Kidney (tissue), 14 donors: Measurements from ENCODE around the gene USP5. TPM values are rescaled to one million over a fixed set of nuclear protein-coding genes. Genes with fewer than 3 reads are reported as not detected.
A peak's percentile ranks its signal among the peaks of the same experiment; 100 is the strongest.

Experiments used
- DNase-seq, 5 donors: peaks; one replicate each; pipeline ENCODE4 v3.0.0-alpha.2; 2013 to 2020
- FAIRE-seq: peaks from 2 replicates; lab custom pipeline; 2012; peaks lifted over from hg19 to GRCh38; lab: Jason Lieb, UNC
- H3K27ac ChIP-seq, 2 donors: one replicate each; pipeline ENCODE4 v1.7.0; 2013; ENCODE audit warnings: low read depth in 2 of 2, low read length in 2 of 2, inconsistent platforms in 1 of 2
- H3K27me3 ChIP-seq: one replicate; pipeline ENCODE4 v1.7.1; 2013; ENCODE audit warnings: low read length, inconsistent platforms; ENCODE audit not compliant: control insufficient read depth, insufficient read depth
- H3K36me3 ChIP-seq, 3 donors: one replicate each; pipeline versions ENCODE4 v1.7.0 to v1.7.1; 2013; ENCODE audit warnings: low read length in 3 of 3, control low read depth in 1 of 3, inconsistent platforms in 1 of 3; ENCODE audit not compliant: insufficient read depth in 3 of 3, control insufficient read depth in 2 of 3
- H3K4me1 ChIP-seq, 3 donors: one replicate each; pipeline versions ENCODE4 v1.7.0 to v1.7.1; 2013; ENCODE audit warnings: low read length in 3 of 3, inconsistent platforms in 1 of 3, low read depth in 1 of 3; ENCODE audit not compliant: control insufficient read depth in 2 of 3, insufficient read depth in 2 of 3
- H3K4me3 ChIP-seq, 3 donors: one replicate each; pipeline versions ENCODE4 v1.7.0 to v1.8.1; 2013; ENCODE audit warnings: low read length in 3 of 3, control low read depth in 1 of 3, inconsistent platforms in 1 of 3
- H3K9ac ChIP-seq, 3 donors: one replicate each; pipeline versions ENCODE4 v1.7.0 to v1.7.1; 2013; ENCODE audit warnings: low read length in 3 of 3, control low read depth in 1 of 3, inconsistent platforms in 1 of 3
- H3K9me3 ChIP-seq, 3 donors: one replicate each; pipeline versions ENCODE4 v1.7.0 to v1.7.1; 2013; ENCODE audit warnings: low read length in 3 of 3, control low read depth in 1 of 3, inconsistent platforms in 1 of 3; ENCODE audit not compliant: control insufficient read depth in 2 of 3, insufficient read depth in 1 of 3
- intact Hi-C: fragments of 100-400 bp; cut with DNase I; formaldehyde crosslinking; loops from one replicate; pipeline ENCODE4 v1.11.1; 2022
- polyA plus RNA-seq: library from polyadenylated mRNA; stranded (reverse); fragments of 350-450 nt; fragmentation: Illumina TruSeq; extraction: RNeasy Lipid Tissue Mini Kit (QIAGEN cat#74804); gene quantifications from one replicate; pipeline ENCODE4 v1.2.3, GENCODE V29; 2014; ENCODE audit warnings: low read depth, low replicate concordance; ENCODE audit not compliant: insufficient read depth
- total RNA-seq: library from RNA; stranded (reverse); fragmentation: NEBNext Ultra II Directional; extraction: Animal tissue kit (Norgen Biotek cat#: 25700); gene quantifications from one replicate; pipeline ENCODE4 v1.2.1, GENCODE V29; 2021
- TF ChIP-seq, protein P1 (sequence below): IDR thresholded peaks from 3 replicates; pipeline ENCODE4 v1.5.1; 2012; ENCODE audit warnings: mild to moderate bottlenecking, moderate library complexity, borderline replicate concordance; ENCODE audit not compliant: insufficient read depth; ENCODE audit errors: extremely low read depth
- donor health status: control.
- donor health status: control.
- donor health status: control.
- donor health status: control.
- donor health status: control.
- donor health status: DM: yes; HTN: yes; CAD: no.
- donor health status: Normal renal cell carcinoma (clear cell type).

Gene USP5
- total and polyA plus RNA-seq, 2 donors from 2014 or later: 52.3 to 75.5 TPM

GRCh38 chr12:6817662-6818157 lies 34.2 kb upstream of the USP5 start:
- Histone ChIP-seq H3K36me3 (peaks cover 0 to 3% (median 0%) of the 10 kb centered on the region in 3 donors), H3K9me3 (peaks cover 0 to 2% (median 0%) of the 10 kb centered on the region in 3 donors), H3K4me1 (peaks cover 0 to 12% (median 8%) of the 10 kb centered on the region in 3 donors), H3K27ac (no peak overlapping the region), H3K27me3 (no peaks in the 10 kb centered on the region), H3K4me3 (peak overlapping the region in 1 of 3 donors; percentile 13), H3K9ac (peak overlapping the region in 1 of 3 donors; percentile 4)
- DNase-seq: no peak
- no peak for FAIRE-seq
- TF ChIP-seq, protein P1, sequence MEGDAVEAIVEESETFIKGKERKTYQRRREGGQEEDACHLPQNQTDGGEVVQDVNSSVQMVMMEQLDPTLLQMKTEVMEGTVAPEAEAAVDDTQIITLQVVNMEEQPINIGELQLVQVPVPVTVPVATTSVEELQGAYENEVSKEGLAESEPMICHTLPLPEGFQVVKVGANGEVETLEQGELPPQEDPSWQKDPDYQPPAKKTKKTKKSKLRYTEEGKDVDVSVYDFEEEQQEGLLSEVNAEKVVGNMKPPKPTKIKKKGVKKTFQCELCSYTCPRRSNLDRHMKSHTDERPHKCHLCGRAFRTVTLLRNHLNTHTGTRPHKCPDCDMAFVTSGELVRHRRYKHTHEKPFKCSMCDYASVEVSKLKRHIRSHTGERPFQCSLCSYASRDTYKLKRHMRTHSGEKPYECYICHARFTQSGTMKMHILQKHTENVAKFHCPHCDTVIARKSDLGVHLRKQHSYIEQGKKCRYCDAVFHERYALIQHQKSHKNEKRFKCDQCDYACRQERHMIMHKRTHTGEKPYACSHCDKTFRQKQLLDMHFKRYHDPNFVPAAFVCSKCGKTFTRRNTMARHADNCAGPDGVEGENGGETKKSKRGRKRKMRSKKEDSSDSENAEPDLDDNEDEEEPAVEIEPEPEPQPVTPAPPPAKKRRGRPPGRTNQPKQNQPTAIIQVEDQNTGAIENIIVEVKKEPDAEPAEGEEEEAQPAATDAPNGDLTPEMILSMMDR: no peak
- intact Hi-C loops: no loop called here

- no peaks in the 10 kb centered on the region for H3K27me3 ChIP-seq
- FAIRE-seq (no peak), DNase-seq (peak in 4 of 5 donors; percentile 71 to 83 (median 75))
- H3K9ac ChIP-seq: no peak overlapping the region
- peaks cover 0 to 2% (median 0%) of the 10 kb centered on the region in 3 donors for H3K9me3 ChIP-seq
- intact Hi-C loops: no loop called here
- no peak overlapping the region for H3K4me3 ChIP-seq
- peaks cover 0 to 12% (median 8%) of the 10 kb centered on the region in 3 donors for H3K4me1 ChIP-seq
- no peak overlapping the region for H3K27ac ChIP-seq
- H3K36me3 ChIP-seq: peaks cover 0 to 3% (median 0%) of the 10 kb centered on the region in 3 donors
- TF ChIP-seq, protein P1: no peak
Measured at GRCh38 chr12:6818222-6818621, 33.7 kb upstream of the USP5 start.

- TF ChIP-seq, protein P1: no peak
- Histone ChIP-seq H3K4me3 (no peak overlapping the region), H3K9me3 (peaks cover 0 to 2% (median 0%) of the 10 kb centered on the region in 3 donors), H3K27ac (no peak overlapping the region), H3K9ac (no peak overlapping the region), H3K36me3 (peaks cover 0 to 3% (median 0%) of the 10 kb centered on the region in 3 donors), H3K4me1 (peaks cover 0 to 12% (median 8%) of the 10 kb centered on the region in 3 donors), H3K27me3 (no peaks in the 10 kb centered on the region)
- FAIRE-seq: no peak
- peak in 2 of 5 donors; percentile 33 to 63 for DNase-seq
- intact Hi-C loops: no loop called here
Measured at GRCh38 chr12:6818645-6819044, 33.3 kb upstream of the USP5 start.
